A673 (cell line): ENCODE data around the gene MEPE.

Source experiments
- EZH2 ChIP-seq: fragments of 200-600 bp; sonication (generic); IDR thresholded peaks from 2 replicates; pipeline ENCODE4 v1.6.1; 2017; ENCODE audit warnings: borderline replicate concordance, low read depth, mild to moderate bottlenecking, mixed read lengths, antibody characterized with exemption, low read length; ENCODE audit not compliant: poor library complexity, severe bottlenecking
- TF ChIP-seq, protein P1 (sequence below): fragments of 300-800, 200-600 bp; sonication (generic); conservative IDR thresholded peaks from 2 replicates; pipeline ENCODE4 v1.5.1; 2017; ENCODE audit warnings: low read depth, mild to moderate bottlenecking, antibody characterized with exemption, low read length, moderate library complexity, mixed read lengths

DNA sequence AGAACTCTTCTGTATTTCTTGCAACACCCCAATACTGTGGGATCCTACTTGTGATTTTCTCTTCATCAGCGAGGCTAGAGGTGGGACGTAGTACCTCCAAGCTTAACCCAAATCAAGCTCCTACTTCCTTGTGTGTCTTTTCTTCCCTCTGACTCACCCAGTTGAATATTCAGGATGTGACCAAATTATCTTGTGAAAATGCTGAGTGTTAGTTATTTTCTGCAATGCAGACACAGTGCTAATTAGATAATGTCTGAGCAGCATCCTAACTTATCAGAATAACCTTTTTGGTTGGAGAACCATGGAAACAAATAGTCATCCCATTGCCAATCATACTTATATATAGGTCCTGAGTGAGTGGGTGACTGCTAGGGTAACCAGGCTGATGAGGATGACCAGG, 2.4 kb downstream of the MEPE start:
- TF ChIP-seq, protein P1, sequence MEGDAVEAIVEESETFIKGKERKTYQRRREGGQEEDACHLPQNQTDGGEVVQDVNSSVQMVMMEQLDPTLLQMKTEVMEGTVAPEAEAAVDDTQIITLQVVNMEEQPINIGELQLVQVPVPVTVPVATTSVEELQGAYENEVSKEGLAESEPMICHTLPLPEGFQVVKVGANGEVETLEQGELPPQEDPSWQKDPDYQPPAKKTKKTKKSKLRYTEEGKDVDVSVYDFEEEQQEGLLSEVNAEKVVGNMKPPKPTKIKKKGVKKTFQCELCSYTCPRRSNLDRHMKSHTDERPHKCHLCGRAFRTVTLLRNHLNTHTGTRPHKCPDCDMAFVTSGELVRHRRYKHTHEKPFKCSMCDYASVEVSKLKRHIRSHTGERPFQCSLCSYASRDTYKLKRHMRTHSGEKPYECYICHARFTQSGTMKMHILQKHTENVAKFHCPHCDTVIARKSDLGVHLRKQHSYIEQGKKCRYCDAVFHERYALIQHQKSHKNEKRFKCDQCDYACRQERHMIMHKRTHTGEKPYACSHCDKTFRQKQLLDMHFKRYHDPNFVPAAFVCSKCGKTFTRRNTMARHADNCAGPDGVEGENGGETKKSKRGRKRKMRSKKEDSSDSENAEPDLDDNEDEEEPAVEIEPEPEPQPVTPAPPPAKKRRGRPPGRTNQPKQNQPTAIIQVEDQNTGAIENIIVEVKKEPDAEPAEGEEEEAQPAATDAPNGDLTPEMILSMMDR, result no peak
- TF ChIP-seq EZH2, result no peak
